IPS DF 6.9 (cell line): Measurements from ENCODE around the gene DGKB.
"Not testable (repeated sequence)": the region's sequence is repeated elsewhere in the genome, so short reads cannot be mapped to it uniquely, and the experiment has no call there.

Experiments used
- DNase-seq: peaks from one replicate; pipeline ENCODE4 v3.0.0-alpha.2; 2013; ENCODE audit warnings: low read depth, low spot score
- H3K27ac ChIP-seq: one replicate; pipeline ENCODE4 v1.5.1; 2013; ENCODE audit warnings: low read length, control low read depth
- H3K27me3 ChIP-seq: 2 replicates; pipeline ENCODE4 v1.6.1; 2013; ENCODE audit warnings: mild to moderate bottlenecking, low read length; ENCODE audit not compliant: control insufficient read depth, insufficient read depth
- H3K36me3 ChIP-seq: 2 replicates; pipeline ENCODE4 v1.6.1; 2013; ENCODE audit warnings: low read length; ENCODE audit not compliant: control insufficient read depth, insufficient read depth
- H3K4me1 ChIP-seq: 2 replicates; pipeline ENCODE4 v1.6.1; 2013; ENCODE audit warnings: low read length; ENCODE audit not compliant: control insufficient read depth, insufficient read depth
- H3K4me3 ChIP-seq: 2 replicates; pipeline ENCODE4 v1.5.1; 2013; ENCODE audit warnings: mild to moderate bottlenecking, low read length
- H3K9me3 ChIP-seq: 2 replicates; pipeline ENCODE4 v1.6.1; 2013; ENCODE audit warnings: low read length, inconsistent platforms; ENCODE audit not compliant: control insufficient read depth, insufficient read depth
- WGBS: extraction: QIAGEN DNeasy Blood & Tissue Kit; methylation state at CpG from one replicate; pipeline ENCODE4 v1.1.7; 2013; ENCODE audit warnings: mixed read lengths, missing lambda C conversion rate; ENCODE audit not compliant: insufficient read length, insufficient coverage; 5-methylcytosine and 5-hydroxymethylcytosine counted together

DGKB gene

GRCh38 chr7:14504134-14504533 is 398.4 kb downstream of the DGKB start:
- no CpG with 5 or more reads among the region's 2 CpGs for WGBS
- Histone ChIP-seq H3K4me3 (no peak overlapping the region), H3K27me3 (no peaks in the 10 kb centered on the region), H3K4me1 (no peaks in the 10 kb centered on the region), H3K9me3 (no peaks in the 10 kb centered on the region), H3K36me3 (no peaks in the 10 kb centered on the region), H3K27ac (no peak overlapping the region)
- peak; percentile 4 for DNase-seq

GRCh38 chr7:14503623-14504022 is 398.9 kb downstream of the DGKB start:
- no peaks in the 10 kb centered on the region for H3K36me3 ChIP-seq
- no peaks in the 10 kb centered on the region for H3K27me3 ChIP-seq
- WGBS: 100% methylated on average over 1 of the region's 2 CpGs
- no peak overlapping the region for H3K4me3 ChIP-seq
- no peaks in the 10 kb centered on the region for H3K4me1 ChIP-seq
- H3K27ac ChIP-seq: no peak overlapping the region
- H3K9me3 ChIP-seq: no peaks in the 10 kb centered on the region
- DNase-seq: no peak

- Histone ChIP-seq H3K4me3 (no peak overlapping the region), H3K4me1 (no peaks in the 10 kb centered on the region), H3K9me3 (no peaks in the 10 kb centered on the region), H3K27me3 (no peaks in the 10 kb centered on the region), H3K27ac (no peak overlapping the region), H3K36me3 (no peaks in the 10 kb centered on the region)
- no peak for DNase-seq
- no CpG with 5 or more reads among the region's 2 CpGs for WGBS
Observed at GRCh38 chr7:14501436-14501835, 401.1 kb downstream of the DGKB start.

GRCh38 chr7:14497390-14497789 is 405.2 kb downstream of the DGKB start:
- no CpG with 5 or more reads among the region's 1 CpG for WGBS

GRCh38 chr7:14495633-14496032 is 406.9 kb downstream of the DGKB start:
- WGBS: no CpG with 5 or more reads among the region's 2 CpGs
- Histone ChIP-seq H3K27ac (no peak overlapping the region), H3K4me3 (no peak overlapping the region), H3K4me1 (no peaks in the 10 kb centered on the region), H3K36me3 (no peaks in the 10 kb centered on the region), H3K27me3 (no peaks in the 10 kb centered on the region), H3K9me3 (no peaks in the 10 kb centered on the region)
- no peak for DNase-seq

More at GRCh38 chr7:14497390-14497789, 405.2 kb downstream of the DGKB start:
- no peak overlapping the region for H3K4me3 ChIP-seq
- no peaks in the 10 kb centered on the region for H3K4me1 ChIP-seq
- H3K36me3 ChIP-seq: no peaks in the 10 kb centered on the region
- no peak for DNase-seq
- no peaks in the 10 kb centered on the region for H3K27me3 ChIP-seq
- H3K9me3 ChIP-seq: no peaks in the 10 kb centered on the region
- no peak overlapping the region for H3K27ac ChIP-seq

- WGBS: no CpG with 5 or more reads among the region's 3 CpGs
- DNase-seq: no peak
- H3K4me1 ChIP-seq: no peaks in the 10 kb centered on the region
- H3K27ac ChIP-seq: no peak overlapping the region
- H3K27me3 ChIP-seq: no peaks in the 10 kb centered on the region
- no peaks in the 10 kb centered on the region for H3K9me3 ChIP-seq
- no peaks in the 10 kb centered on the region for H3K36me3 ChIP-seq
- no peak overlapping the region for H3K4me3 ChIP-seq
Observed at GRCh38 chr7:14487701-14488395, 414.7 kb downstream of the DGKB start.

- no peaks in the 10 kb centered on the region for H3K36me3 ChIP-seq
- H3K9me3 ChIP-seq: no peaks in the 10 kb centered on the region
- H3K27ac ChIP-seq: no peak overlapping the region
- no peak for DNase-seq
- WGBS: no CpG with 5 or more reads among the region's 4 CpGs
- H3K4me1 ChIP-seq: no peaks in the 10 kb centered on the region
- H3K27me3 ChIP-seq: no peaks in the 10 kb centered on the region
- no peak overlapping the region for H3K4me3 ChIP-seq
Observed at GRCh38 chr7:14483663-14484062, 418.9 kb downstream of the DGKB start.

- H3K4me3 ChIP-seq: no peak overlapping the region
- H3K9me3 ChIP-seq: no peaks in the 10 kb centered on the region
- no peak for DNase-seq
- H3K36me3 ChIP-seq: no peaks in the 10 kb centered on the region
- no peaks in the 10 kb centered on the region for H3K4me1 ChIP-seq
- WGBS: no CpG with 5 or more reads among the region's 1 CpG
- no peaks in the 10 kb centered on the region for H3K27me3 ChIP-seq
- H3K27ac ChIP-seq: no peak overlapping the region
Observed at GRCh38 chr7:14480281-14480680, 422.3 kb downstream of the DGKB start.

GRCh38 chr7:14478834-14479510 is 423.6 kb downstream of the DGKB start:
- DNase-seq: no peak
- no peaks in the 10 kb centered on the region for H3K27me3 ChIP-seq
- H3K36me3 ChIP-seq: no peaks in the 10 kb centered on the region
- H3K27ac ChIP-seq: no peak overlapping the region
- H3K4me1 ChIP-seq: no peaks in the 10 kb centered on the region
- no peak overlapping the region for H3K4me3 ChIP-seq
- no CpG with 5 or more reads among the region's 2 CpGs for WGBS
- H3K9me3 ChIP-seq: no peaks in the 10 kb centered on the region

- not testable (repeated sequence) for H3K9me3 ChIP-seq, H3K36me3 ChIP-seq, H3K27ac ChIP-seq, DNase-seq, H3K4me1 ChIP-seq, H3K4me3 ChIP-seq, H3K27me3 ChIP-seq
- no CpG with 5 or more reads among the region's 3 CpGs for WGBS
Observed at GRCh38 chr7:14461716-14462115, 440.8 kb downstream of the DGKB start.

- not testable (repeated sequence) for H3K36me3 ChIP-seq, H3K27me3 ChIP-seq, H3K9me3 ChIP-seq, H3K27ac ChIP-seq, H3K4me1 ChIP-seq, H3K4me3 ChIP-seq, DNase-seq
- no CpG with 5 or more reads among the region's 7 CpGs for WGBS
Observed at GRCh38 chr7:14458846-14459245, 443.7 kb downstream of the DGKB start.
